WTC11 (cell line): ENCODE results near the gene DENND4A.

Experiments
- IRF2 ChIP-seq: sonication (generic); formaldehyde crosslinking; IDR thresholded peaks from 2 replicates; pipeline ENCODE4 v1.8.0; 2022; ENCODE audit warnings: low read depth, missing genetic modification reagents, borderline replicate concordance
- ZNF281 ChIP-seq: sonication (generic); formaldehyde crosslinking; IDR thresholded peaks from 2 replicates; pipeline ENCODE4 v1.8.0; 2023; ENCODE audit warnings: mild to moderate bottlenecking, missing genetic modification reagents

GRCh38 chr15:65796610-65797078, 4.6 kb upstream of the DENND4A start:
- TF ChIP-seq ZNF281 (CRISPR knock-in tag): no peak
- TF ChIP-seq IRF2: no peak
